Smooth muscle cell (in vitro differentiated cells): ENCODE measurements around the gene UBXN6. TPM values are rescaled to one million over a fixed set of nuclear protein-coding genes. Genes with fewer than 3 reads are reported as not detected.

Source experiments
- DNase-seq: peaks from one replicate; lab custom pipeline; 2025; ENCODE audit not compliant: unreplicated experiment; lab: John Stamatoyannopoulos, UW
- H2AFZ ChIP-seq: fragments of 200-600 bp; sonication (generic); 2 replicates; pipeline ENCODE4 v1.6.0; 2016; ENCODE audit warnings: antibody characterized with exemption, low read depth, mild to moderate bottlenecking
- H3F3A ChIP-seq: fragments of 200-600 bp; sonication (generic); 2 replicates; pipeline ENCODE4 v1.6.0; 2017; ENCODE audit warnings: antibody characterized with exemption, low read depth
- H3K27ac ChIP-seq: fragments of 200-600 bp; sonication (generic); 2 replicates; pipeline ENCODE4 v1.5.1; 2016; ENCODE audit warnings: low read depth, mild to moderate bottlenecking
- H3K27me3 ChIP-seq: fragments of 200-600 bp; sonication (generic); 2 replicates; pipeline ENCODE4 v1.6.1; 2016; ENCODE audit warnings: low read depth, mild to moderate bottlenecking
- H3K36me3 ChIP-seq: fragments of 200-600 bp; sonication (generic); 2 replicates; pipeline ENCODE4 v1.5.1; 2016; ENCODE audit warnings: low read depth
- H3K4me1 ChIP-seq: fragments of 200-600 bp; sonication (generic); 2 replicates; pipeline ENCODE4 v1.5.1; 2016; ENCODE audit warnings: low read depth
- H3K4me2 ChIP-seq: fragments of 200-600 bp; sonication (generic); 2 replicates; pipeline ENCODE4 v1.6.0; 2016; ENCODE audit warnings: mild to moderate bottlenecking
- H3K4me3 ChIP-seq: fragments of 200-600 bp; sonication (generic); 2 replicates; pipeline ENCODE4 v1.5.1; 2016; ENCODE audit warnings: mild to moderate bottlenecking
- H3K79me2 ChIP-seq: fragments of 200-600 bp; sonication (generic); 2 replicates; pipeline ENCODE4 v1.6.0; 2016; ENCODE audit warnings: low read depth, mild to moderate bottlenecking
- H3K9ac ChIP-seq: fragments of 200-600 bp; sonication (generic); 2 replicates; pipeline ENCODE4 v1.6.0; 2016; ENCODE audit warnings: low read depth
- H3K9me3 ChIP-seq: fragments of 200-600 bp; sonication (generic); replicated peaks from 2 replicates; pipeline ENCODE4 v1.5.1; 2016; ENCODE audit warnings: low read depth
- H4K20me1 ChIP-seq: fragments of 200-600 bp; sonication (generic); 2 replicates; pipeline ENCODE4 v1.6.0; 2016; ENCODE audit warnings: low read depth
- WGBS: methylation state at CpG from one replicate; pipeline ENCODE4 v1.1.7; 2016; ENCODE audit warnings: low lambda C conversion rate; 5-methylcytosine and 5-hydroxymethylcytosine counted together
- polyA plus RNA-seq: library from polyadenylated mRNA; unstranded; fragments of >200 nt; fragmentation: Nextera tagmentation; extraction: Ambion mirVana; gene quantifications from 2 replicates; pipeline ENCODE4 v1.2.1, GENCODE V29; 2016
- total RNA-seq: library from RNA; depleted of rRNA; stranded (reverse); fragments of >200 nt; gene quantifications from 2 replicates; pipeline ENCODE4 v1.2.3, GENCODE V29; 2014
- TF ChIP-seq, protein P1 (sequence below): fragments of 200-600 bp; sonication (generic); IDR thresholded peaks from 2 replicates; pipeline ENCODE4 v1.5.1; 2017; ENCODE audit warnings: borderline replicate concordance, mild to moderate bottlenecking, antibody characterized with exemption; ENCODE audit not compliant: insufficient read depth, poor library complexity, severe bottlenecking

UBXN6 gene
- total and polyA plus RNA-seq, 2 experiments from 2014 or later: 44.8 to 50.7 TPM

DNA sequence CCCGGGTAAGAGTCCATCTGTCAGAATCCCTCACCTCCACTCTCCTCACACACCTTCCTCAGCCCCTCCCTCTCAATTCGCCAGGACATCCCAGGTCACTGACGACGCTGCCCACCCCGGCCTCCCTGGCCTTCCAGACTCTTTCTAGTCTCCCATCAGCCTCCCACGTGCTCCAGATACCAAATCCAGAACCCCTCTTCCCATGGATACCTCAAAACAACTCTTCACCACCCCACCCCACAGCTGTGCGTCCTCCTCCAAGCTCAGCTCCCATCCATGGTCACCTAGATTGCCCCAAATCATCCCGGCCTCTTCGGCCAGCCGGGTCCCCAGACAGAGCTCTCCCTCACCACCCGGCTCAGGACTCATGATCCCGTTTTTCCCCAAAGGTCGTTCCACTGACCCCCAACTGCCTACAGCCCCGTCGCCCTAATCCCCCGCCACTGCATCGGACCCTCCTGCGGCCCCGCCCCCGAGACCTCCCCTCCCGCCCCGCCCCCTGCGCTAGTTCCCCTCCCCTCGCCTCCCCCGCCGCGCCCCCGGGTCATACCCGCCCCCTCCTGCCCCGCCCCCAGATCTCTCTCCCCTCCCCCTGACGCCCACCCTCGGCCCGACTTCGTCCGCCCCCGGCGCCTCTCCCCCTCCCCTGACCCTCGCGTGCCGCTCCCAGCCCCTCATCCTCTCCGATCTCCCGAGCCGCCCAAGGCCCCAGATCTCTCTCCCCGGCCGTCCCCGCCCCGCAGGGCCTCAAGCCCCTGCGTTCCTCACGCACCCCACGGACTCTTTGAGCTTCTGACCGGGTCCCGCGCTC lies 546 bp downstream of the UBXN6 start:
- peaks cover 24% of the 10 kb centered on the region for H3K4me1 ChIP-seq
- H4K20me1 ChIP-seq: peaks cover 27% of the 10 kb centered on the region
- H3K9me3 ChIP-seq: no peaks in the 10 kb centered on the region
- peak overlapping the region; percentile 96 for H3K27ac ChIP-seq
- no peaks in the 10 kb centered on the region for H3F3A ChIP-seq
- peak overlapping the region; percentile 99 for H3K9ac ChIP-seq
- H3K27me3 ChIP-seq: no peaks in the 10 kb centered on the region
- H3K4me3 ChIP-seq: peak overlapping the region; percentile 89
- H3K4me2 ChIP-seq: peak overlapping the region; percentile 96
- H3K79me2 ChIP-seq: peaks cover 25% of the 10 kb centered on the region
- TF ChIP-seq, protein P1, sequence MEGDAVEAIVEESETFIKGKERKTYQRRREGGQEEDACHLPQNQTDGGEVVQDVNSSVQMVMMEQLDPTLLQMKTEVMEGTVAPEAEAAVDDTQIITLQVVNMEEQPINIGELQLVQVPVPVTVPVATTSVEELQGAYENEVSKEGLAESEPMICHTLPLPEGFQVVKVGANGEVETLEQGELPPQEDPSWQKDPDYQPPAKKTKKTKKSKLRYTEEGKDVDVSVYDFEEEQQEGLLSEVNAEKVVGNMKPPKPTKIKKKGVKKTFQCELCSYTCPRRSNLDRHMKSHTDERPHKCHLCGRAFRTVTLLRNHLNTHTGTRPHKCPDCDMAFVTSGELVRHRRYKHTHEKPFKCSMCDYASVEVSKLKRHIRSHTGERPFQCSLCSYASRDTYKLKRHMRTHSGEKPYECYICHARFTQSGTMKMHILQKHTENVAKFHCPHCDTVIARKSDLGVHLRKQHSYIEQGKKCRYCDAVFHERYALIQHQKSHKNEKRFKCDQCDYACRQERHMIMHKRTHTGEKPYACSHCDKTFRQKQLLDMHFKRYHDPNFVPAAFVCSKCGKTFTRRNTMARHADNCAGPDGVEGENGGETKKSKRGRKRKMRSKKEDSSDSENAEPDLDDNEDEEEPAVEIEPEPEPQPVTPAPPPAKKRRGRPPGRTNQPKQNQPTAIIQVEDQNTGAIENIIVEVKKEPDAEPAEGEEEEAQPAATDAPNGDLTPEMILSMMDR: no peak
- no peak overlapping the region for H2AFZ ChIP-seq
- 5% methylated on average over 16 of the region's 53 CpGs for WGBS
- H3K36me3 ChIP-seq: no peaks in the 10 kb centered on the region
- DNase-seq: peak; percentile 77

DNA sequence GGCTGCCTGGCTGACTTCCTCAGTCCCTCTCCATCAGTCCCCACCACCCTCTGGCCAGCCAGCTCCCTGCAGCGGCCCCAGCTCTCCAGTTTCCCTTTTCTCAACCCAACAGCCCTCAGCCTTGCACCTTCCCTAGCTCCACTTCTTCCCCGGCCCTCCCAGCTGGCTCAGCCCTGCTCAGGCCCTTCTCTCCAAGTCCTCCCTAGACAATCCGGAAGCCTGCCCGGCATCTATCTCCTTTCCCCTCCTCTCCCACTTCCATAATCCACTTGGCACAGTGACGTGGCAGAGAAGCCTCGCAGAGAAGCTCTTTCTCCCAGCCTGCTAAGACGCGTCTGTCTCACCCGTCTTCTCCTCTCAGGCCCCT lies 1.1 kb downstream of the UBXN6 start:
- Histone ChIP-seq H2AFZ (no peak overlapping the region), H3K36me3 (no peaks in the 10 kb centered on the region), H3K9ac (peak overlapping the region; percentile 99)

DNA sequence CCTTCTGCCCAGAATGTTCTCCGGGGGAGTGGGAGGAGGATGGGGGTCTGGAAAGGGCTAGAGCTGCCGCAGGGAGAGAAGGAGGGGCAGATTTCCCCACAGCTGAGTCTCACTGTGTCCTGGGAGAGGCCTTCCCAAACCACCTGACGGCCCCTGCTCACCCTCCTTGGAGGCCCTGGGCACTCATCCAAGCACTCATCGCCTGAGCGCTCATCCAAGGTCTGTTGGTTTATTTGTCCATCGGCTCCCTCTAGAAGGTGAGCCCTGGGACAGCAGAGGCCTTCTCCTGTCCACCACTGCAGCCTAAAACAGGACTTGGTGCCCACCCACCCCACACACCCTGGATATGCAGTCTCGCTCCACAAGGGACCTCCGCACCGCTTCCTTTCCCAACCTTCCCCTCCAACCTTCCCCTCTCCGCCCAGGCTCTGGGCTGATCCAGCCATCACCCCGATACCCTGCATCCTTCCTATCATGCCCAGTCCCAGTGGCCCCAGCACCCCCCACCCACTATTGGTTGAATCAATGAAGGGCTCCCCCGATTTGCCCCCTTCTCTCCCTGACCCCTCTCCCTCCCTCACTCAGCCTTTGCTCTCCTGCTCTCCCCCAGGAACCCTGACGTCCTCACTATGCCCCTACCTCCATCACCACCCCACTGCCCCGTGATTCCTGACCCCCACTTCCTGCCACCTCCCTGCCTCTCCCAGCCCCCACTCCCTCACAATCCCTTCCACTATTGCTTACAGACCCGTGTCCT lies 1.7 kb downstream of the UBXN6 start:
- Histone ChIP-seq H4K20me1 (peaks cover 30% of the 10 kb centered on the region), H3K4me1 (peaks cover 24% of the 10 kb centered on the region), H3F3A (no peaks in the 10 kb centered on the region), H3K36me3 (no peaks in the 10 kb centered on the region), H3K9me3 (no peaks in the 10 kb centered on the region), H3K4me3 (peak overlapping the region; percentile 89), H3K9ac (peak overlapping the region; percentile 99), H3K4me2 (peak overlapping the region; percentile 96), H3K27ac (peak overlapping the region; percentile 96), H3K27me3 (no peaks in the 10 kb centered on the region), H3K79me2 (peaks cover 25% of the 10 kb centered on the region), H2AFZ (no peak overlapping the region)
- WGBS: 60% methylated on average over 8 of the region's 15 CpGs
- DNase-seq: peak; percentile 43
- TF ChIP-seq, protein P1: no peak

More for the DNA sequence above, 1.1 kb downstream of the UBXN6 start:
- DNase-seq: peak; percentile 68
- peak overlapping the region; percentile 96 for H3K4me2 ChIP-seq
- H3K27me3 ChIP-seq: no peaks in the 10 kb centered on the region
- peaks cover 27% of the 10 kb centered on the region for H4K20me1 ChIP-seq
- H3K4me3 ChIP-seq: peak overlapping the region; percentile 89
- H3F3A ChIP-seq: no peaks in the 10 kb centered on the region
- peaks cover 24% of the 10 kb centered on the region for H3K4me1 ChIP-seq
- TF ChIP-seq, protein P1: no peak
- peak overlapping the region; percentile 96 for H3K27ac ChIP-seq
- peaks cover 25% of the 10 kb centered on the region for H3K79me2 ChIP-seq
- H3K9me3 ChIP-seq: no peaks in the 10 kb centered on the region
- 3% methylated on average over 9 of the region's 9 CpGs for WGBS
